Jurkat, Clone E6-1 (cell line): ENCODE measurements around the gene BUD23.
A peak's percentile ranks its signal among the peaks of the same experiment; 100 is the strongest.

Experiments
- DNase-seq: peaks from one replicate; pipeline ENCODE4 v3.0.0-alpha.2; 2011; ENCODE audit warnings: low read depth, low spot score
- H3K4me3 ChIP-seq: 2 replicates; pipeline ENCODE4 v1.5.1; 2011; ENCODE audit warnings: mild to moderate bottlenecking, low read length, control low read depth, moderate library complexity

The BUD23 gene

DNA sequence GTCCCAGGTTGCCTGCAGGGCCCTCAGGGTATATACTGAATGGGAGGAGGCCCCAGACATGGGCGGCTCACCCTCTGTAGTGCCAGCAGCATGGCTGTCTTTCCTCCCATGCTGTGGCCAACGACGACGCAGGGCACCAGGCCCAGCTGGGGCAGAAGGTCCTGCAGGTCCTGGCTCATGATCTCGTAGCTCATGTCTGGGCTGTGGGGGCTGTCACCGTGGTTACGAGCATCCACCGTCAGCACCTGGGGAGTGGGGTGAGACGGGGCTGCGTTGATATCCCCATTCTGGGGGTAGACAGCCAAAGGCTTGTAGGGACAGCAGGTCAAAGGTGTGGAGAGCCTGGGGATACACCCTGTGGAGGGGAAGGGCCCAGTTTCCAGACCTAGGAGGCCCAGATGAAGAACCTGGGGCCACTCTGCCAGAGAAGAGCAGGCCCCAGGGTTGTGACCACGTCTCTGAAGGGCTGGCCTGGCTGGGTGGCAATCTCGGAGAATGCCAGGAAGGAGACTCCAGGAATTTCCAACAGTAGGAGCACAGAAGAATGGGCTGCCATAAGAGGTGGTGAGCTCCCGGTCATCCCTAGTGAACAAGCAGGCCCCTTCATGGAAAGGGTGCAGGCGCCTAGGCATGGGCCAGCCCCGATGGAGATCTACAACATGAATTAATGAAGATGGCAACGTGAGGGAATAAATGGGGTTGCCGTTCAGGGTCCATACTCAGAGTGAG lies 54.3 kb downstream of the BUD23 start:
- DNase-seq, result no peak

DNA sequence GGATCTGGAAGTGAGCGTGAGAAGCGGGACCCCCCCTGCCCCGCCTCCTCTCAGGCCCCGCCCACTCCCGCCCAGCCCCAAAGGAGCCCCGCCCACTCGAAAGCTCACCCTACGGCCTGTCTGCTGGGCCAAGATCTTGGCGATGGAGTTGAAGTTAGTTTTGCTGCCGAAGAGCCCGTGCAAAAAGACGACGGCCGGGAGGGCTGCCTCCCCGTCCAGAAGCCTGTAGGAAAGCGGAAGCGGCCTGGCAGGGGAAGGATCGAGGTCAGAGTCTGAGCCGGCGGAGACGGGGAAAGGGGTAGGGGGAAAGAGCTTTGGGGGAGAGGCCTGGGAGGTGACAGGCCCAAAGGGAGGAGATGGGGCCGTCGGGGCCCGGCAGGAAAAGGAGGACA lies 54.8 kb downstream of the BUD23 start:
- peak overlapping the region; percentile 82 for H3K4me3 ChIP-seq
- DNase-seq, result peak; percentile 32

More for the DNA sequence above, 54.3 kb downstream of the BUD23 start:
- H3K4me3 ChIP-seq, result peak overlapping the region; percentile 82

DNA sequence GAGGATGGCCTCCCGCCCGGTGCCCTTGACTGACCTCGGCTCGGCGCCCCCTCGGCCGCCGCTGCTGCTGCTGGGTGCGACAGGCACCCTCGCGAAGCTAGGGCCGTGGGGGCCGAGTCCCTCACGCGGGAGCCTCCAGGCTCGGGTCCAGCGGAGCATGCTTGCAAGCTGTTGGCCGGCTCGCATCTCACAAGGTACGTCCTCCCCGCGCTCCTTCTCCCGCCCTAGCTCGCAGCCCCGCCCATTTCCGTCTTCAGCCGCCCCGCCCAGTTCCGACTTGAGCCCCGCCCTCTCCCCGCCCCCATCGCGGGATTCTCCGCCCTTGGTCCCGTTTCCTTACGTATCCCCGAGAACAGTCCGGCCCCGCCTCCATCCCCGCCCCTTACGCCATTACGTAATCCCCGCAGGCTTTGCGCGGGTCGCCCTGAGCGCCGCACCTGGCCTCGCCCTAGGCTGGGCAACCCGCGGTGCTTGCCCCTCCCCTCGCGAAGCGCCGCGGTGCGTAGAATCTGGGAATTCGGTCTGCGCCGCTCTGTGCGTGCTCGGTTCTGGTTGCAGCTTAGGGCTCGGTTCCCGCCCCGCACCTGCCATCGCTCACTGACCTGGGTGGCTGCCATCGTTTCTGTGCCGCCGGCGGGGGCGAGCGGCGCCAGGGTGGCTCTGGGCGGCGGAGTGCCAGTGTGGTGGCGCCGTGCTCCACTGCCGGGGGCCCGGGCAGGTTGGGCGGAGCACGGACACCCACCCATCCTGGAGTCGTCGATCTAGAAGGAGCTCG lies 55.4 kb downstream of the BUD23 start, which contains the start of gene ABHD11:
Gene ABHD11, minus strand, starts transcription at position 191 of the 775 bp plus-strand sequence. Its CDS starts 32 bp downstream, at position 159.
- DNase-seq, result peak; percentile 94
- H3K4me3 ChIP-seq, result peak within 1 kb of the TSS; percentile 82

DNA sequence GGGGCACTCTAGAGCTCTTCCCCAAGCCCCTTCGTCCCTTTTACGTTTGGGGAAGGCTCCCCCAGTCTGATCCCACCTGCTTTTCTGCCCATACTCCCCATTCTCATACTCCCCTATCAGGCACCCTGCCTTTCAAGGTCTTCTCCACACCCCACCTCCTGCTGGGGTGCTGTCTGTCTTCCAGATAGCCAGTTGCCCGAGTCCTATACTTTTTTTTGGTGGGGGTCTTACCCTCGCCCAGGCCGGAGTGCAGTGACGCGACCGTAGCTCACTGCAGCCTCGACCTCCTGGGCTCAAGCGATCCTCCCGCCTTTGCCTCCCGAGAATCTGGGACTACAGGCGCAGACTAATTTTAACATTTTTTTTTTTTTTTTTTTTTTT lies 56.0 kb downstream of the BUD23 start:
- H3K4me3 ChIP-seq, result peak overlapping the region; percentile 82
- DNase-seq, result no peak

DNA sequence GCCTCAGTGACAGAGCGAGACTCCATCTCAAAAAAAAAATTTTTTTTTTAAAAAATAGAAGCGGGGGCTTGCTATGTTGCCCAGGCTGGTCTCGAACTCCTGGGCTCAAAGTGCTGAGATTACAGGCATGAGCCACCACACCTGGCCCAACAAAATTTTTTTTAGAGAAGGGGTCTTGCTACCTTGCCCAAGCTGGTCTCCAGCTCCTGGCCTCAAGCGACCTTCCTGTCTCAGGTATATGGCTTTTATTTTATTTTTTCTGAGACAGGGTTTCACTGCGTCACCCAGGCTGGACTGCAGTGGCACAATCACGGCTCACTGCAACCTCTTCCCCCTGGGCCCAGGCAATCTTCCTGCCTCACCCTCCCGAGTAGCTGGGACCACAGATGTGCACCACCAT lies 56.8 kb downstream of the BUD23 start:
- no peak for DNase-seq
- H3K4me3 ChIP-seq, result no peak overlapping the region

DNA sequence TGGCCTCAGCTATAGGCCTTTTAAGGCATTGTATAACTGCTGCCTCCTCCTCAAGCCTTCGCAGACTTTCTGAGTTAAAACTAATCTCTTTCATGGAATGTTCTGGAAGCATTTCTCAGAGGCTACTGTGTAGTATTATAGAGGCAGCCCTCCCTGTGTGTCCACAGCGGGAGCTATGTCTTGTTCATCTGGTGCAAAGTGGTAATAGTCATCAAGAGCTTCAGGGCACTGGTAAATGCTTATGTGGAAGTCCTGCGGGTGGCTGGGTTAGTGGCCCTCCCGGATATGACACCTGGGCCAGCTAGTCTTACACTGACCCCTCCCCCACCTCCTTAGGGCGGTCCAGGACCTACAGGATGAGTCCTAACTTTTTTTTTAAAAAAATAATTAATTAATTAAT lies 57.4 kb downstream of the BUD23 start:
- H3K4me3 ChIP-seq, result no peak overlapping the region
- DNase-seq, result no peak

DNA sequence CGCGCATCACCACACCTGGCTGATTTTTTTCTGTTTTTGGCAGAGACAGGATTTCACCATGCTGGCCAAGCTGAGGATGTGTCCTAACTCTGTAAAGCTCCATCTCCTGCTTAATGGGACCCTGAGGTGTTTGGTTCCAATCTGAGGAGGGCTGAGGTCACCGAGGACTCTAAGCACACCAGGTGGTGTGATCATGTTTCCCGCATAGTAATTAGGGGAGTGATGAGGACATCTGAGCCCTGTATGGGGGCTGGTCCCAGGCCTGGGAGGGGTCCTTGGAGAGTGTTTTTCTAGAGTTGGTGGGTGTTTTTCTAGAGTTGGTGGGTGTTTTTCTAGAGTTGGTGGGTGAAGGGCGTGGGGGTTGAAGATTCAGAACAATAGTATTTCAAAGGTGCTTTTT lies 58.2 kb downstream of the BUD23 start:
- H3K4me3 ChIP-seq, result no peak overlapping the region
- DNase-seq, result no peak

DNA sequence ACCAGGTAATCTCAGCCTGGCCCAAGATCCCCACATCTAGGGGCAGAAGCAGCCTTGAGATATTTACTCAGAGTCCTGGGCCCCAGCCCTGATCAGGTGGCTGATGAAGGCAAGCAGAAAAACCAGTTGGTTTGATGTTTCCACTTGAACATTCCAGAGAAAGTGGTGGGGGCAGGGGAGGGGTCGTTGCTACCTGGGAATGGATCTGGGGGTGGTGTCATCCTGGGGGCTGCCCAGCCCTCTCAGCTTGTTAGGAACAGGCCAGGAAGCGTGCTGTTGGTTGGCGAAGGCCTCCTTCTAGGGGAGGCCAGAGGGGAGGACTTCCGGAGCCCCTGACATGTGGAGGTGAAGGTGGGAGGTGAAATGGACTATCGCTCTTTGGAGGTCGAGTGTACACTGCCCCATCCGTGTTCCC lies 58.9 kb downstream of the BUD23 start:
- no peak overlapping the region for H3K4me3 ChIP-seq
- DNase-seq, result no peak

DNA sequence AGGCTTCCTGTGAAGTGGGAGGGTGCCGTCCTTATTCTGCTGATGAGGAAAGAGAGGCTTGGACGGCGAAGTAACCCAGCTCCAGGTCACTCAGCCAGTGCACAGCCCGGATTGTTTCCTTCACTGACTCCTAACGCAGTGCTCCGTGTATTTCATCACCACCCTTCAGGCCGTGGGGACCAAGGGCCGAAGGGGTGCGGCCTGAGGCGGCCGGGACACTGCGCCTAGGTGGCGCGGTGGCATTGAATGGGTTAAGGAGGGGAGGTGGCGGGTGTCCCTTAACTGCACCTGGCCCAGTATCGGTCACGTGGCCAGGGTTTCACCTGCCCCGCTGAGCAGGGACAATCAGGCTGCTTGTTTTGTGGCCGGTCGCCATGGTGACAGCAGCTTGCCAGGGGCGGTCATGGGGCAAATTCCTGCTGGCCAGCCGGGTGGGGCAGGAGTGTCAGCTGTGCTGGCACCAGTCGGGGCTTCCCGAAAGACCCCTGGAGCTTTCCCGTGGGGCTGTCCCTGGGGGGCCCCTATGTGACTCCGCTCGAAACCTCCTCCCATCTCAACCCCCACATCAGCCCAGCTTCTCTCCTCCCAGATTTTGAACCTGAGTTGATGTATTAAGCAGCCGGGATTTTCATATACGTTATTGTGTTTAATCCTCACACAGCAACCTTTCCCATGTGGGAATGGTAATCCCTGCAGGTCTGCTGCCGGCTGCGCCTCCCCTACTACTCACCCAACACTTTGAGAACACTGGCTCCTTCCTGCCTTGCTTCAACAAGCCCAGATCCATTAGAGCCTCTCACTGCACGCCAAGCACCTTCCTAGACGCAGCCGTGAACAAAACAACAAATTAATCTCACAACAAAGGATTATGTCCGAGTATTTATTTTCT lies 59.6 kb downstream of the BUD23 start:
- H3K4me3 ChIP-seq, result no peak overlapping the region
- no peak for DNase-seq

DNA sequence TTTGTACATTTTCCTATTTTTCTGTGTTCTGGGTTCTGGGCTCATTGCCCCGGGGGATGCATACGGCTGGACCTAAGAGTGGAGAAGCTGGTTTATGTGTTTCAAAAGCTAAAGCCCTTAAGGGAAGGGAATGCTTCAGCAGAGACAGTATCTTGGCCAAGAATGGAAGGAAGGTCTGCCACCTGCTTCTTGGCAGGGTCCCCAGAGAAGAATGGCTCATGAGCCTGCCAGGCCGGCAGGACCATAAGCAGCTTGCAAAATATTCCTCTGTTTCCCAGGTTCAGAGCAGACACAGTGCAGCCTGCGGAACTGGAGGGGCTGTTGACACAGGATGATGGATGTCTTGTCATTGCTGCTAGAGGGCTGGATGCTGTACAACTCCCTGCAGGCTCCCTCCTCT lies 63.0 kb downstream of the BUD23 start:
- no peak for DNase-seq
- H3K4me3 ChIP-seq, result no peak overlapping the region
